GM12878 (cell line): ENCODE data around the gene PPHLN1. TPM values are rescaled to one million over a fixed set of nuclear protein-coding genes. Genes with fewer than 3 reads are reported as not detected.

Source experiments
- ATAC-seq: fragments of 200-7000 bp; cut with Tn5 transposase; 3 replicates; pipeline ENCODE4 v1.9.1; 2020; ENCODE audit warnings: mild to moderate bottlenecking, moderate library complexity
- BruUV-seq: library from RNA; stranded (reverse); fragments of 400-500 nt; replicated peaks from 2 replicates; lab custom pipeline; 2021; lab: Mats Ljungman, UMichigan
- CTCF ChIA-PET: fragments of 300-600 bp; sonication (Branson Sonifier 250); formaldehyde crosslinking; extraction: SDS; loops from one replicate; lab custom pipeline; 2021; ENCODE audit warnings: inconsistent platforms; lab: Yijun Ruan, JAX
- POLR2A ChIA-PET: fragments of 350-600 bp; formaldehyde crosslinking; extraction: SDS; loops from one replicate; lab custom pipeline; 2021; ENCODE audit warnings: inconsistent platforms; lab: Charles Lee
- RAD21 ChIA-PET: fragments of 300-600 bp; sonication (Branson Sonifier 250); formaldehyde crosslinking; loops from one replicate; lab custom pipeline; 2023; ENCODE audit warnings: antibody characterized with exemption; ENCODE audit not compliant: unreplicated experiment; lab: Charles Lee
- SMC1A ChIA-PET: fragments of 300-600 bp; sonication (Branson Sonifier 250); formaldehyde crosslinking; loops from one replicate; lab custom pipeline; 2023; ENCODE audit not compliant: unreplicated experiment, uncharacterized antibody; lab: Charles Lee
- DNase-seq: peaks from one replicate; pipeline ENCODE4 v3.0.0-alpha.2; 2011; ENCODE audit warnings: low read depth, low spot score
- FAIRE-seq: peaks from 3 replicates; lab custom pipeline; 2011; peaks lifted over from hg19 to GRCh38; lab: Jason Lieb, UNC
- H2AFZ ChIP-seq: 2 replicates; pipeline ENCODE4 v1.6.0; 2011; ENCODE audit warnings: low read depth, low read length, control low read depth; ENCODE audit not compliant: control insufficient read depth
- H3K27ac ChIP-seq: 2 replicates; pipeline ENCODE4 v1.5.1; 2011; ENCODE audit warnings: control low read depth; ENCODE audit not compliant: control insufficient read depth, insufficient read depth
- H3K27me3 ChIP-seq, 2 experiments: replicated peaks in 1 of 2; 2 replicates each; pipeline versions ENCODE4 v1.6.0 to v1.6.1; 2011; ENCODE audit warnings: low read length in 1 of 2; ENCODE audit not compliant: control insufficient read depth in 2 of 2, insufficient read depth in 2 of 2
- H3K36me3 ChIP-seq, 2 experiments: 2 replicates each; pipeline ENCODE4 v1.5.1; 2011; ENCODE audit warnings: low read length in 1 of 2; ENCODE audit not compliant: control insufficient read depth in 2 of 2, insufficient read depth in 2 of 2
- H3K4me1 ChIP-seq: 2 replicates; pipeline ENCODE4 v1.6.1; 2011; ENCODE audit warnings: mild to moderate bottlenecking, low read length, moderate library complexity, mixed read lengths; ENCODE audit not compliant: control insufficient read depth, insufficient read depth
- H3K4me2 ChIP-seq: 2 replicates; pipeline ENCODE4 v1.6.0; 2011; ENCODE audit warnings: control low read depth; ENCODE audit not compliant: control insufficient read depth, insufficient read depth
- H3K4me3 ChIP-seq: fragments of 200-600 bp; sonication (generic); 2 replicates; pipeline ENCODE4 v1.5.1; 2016
- H3K79me2 ChIP-seq: 2 replicates; pipeline ENCODE4 v1.6.0; 2011; ENCODE audit warnings: low read length; ENCODE audit not compliant: control insufficient read depth, insufficient read depth
- H3K9ac ChIP-seq: 2 replicates; pipeline ENCODE4 v1.8.0; 2011; ENCODE audit warnings: low read length, control low read depth, mixed read lengths; ENCODE audit not compliant: control insufficient read depth, insufficient read depth
- H3K9me3 ChIP-seq: replicated peaks from 3 replicates; pipeline ENCODE4 v1.5.1; 2011; ENCODE audit warnings: mild to moderate bottlenecking, low read length; ENCODE audit not compliant: control insufficient read depth, insufficient read depth
- H4K20me1 ChIP-seq: 2 replicates; pipeline ENCODE4 v1.6.0; 2011; ENCODE audit not compliant: control insufficient read depth, insufficient read depth
- CHD1 ChIP-seq: IDR thresholded peaks from 2 replicates; pipeline ENCODE4 v1.6.1; 2012; ENCODE audit warnings: low read depth, low read length, improper control_type of control experiment
- EP300 ChIP-seq, 2 experiments: fragments of 150-350 bp in 1 of 2; IDR thresholded peaks; 2 replicates each; pipeline ENCODE4 v1.6.1; 2011 to 2012; ENCODE audit warnings: low read depth in 2 of 2, low read length in 2 of 2, borderline replicate concordance in 1 of 2, improper control_type of control experiment in 1 of 2, inconsistent platforms in 1 of 2; ENCODE audit not compliant: control insufficient read depth in 1 of 2
- IKZF2 ChIP-seq, 2 experiments: fragments of 450-650 bp; IDR thresholded peaks; 2 replicates each; pipeline ENCODE4 v1.6.1; 2017; ENCODE audit warnings: mild to moderate bottlenecking in 2 of 2, moderate library complexity in 2 of 2
- JUNB ChIP-seq: IDR thresholded peaks from 2 replicates; pipeline ENCODE4 v1.6.1; 2016; ENCODE audit warnings: antibody characterized with exemption, mild to moderate bottlenecking
- NR2C1 ChIP-seq: fragments of 450-650 bp; IDR thresholded peaks from 2 replicates; pipeline ENCODE4 v1.6.1; 2017; ENCODE audit warnings: antibody characterized with exemption, mild to moderate bottlenecking, moderate library complexity
- RAD21 ChIP-seq: IDR thresholded peaks from 2 replicates; pipeline ENCODE4 v1.6.1; 2011; ENCODE audit warnings: mild to moderate bottlenecking, low read depth, low read length, moderate library complexity; ENCODE audit not compliant: insufficient read depth
- RUNX3 ChIP-seq: IDR thresholded peaks from 2 replicates; pipeline ENCODE4 v1.6.1; 2012; ENCODE audit warnings: low read length, inconsistent platforms
- SPI1 ChIP-seq: IDR thresholded peaks from 2 replicates; pipeline ENCODE4 v1.6.1; 2011; ENCODE audit warnings: low read depth, mild to moderate bottlenecking, low read length, moderate library complexity, borderline replicate concordance; ENCODE audit not compliant: insufficient read depth
- ZNF384 ChIP-seq: IDR thresholded peaks from 2 replicates; pipeline ENCODE4 v1.6.1; 2012; ENCODE audit warnings: low read depth, mild to moderate bottlenecking, low read length, improper control_type of control experiment, borderline replicate concordance
- WGBS: methylation state at CpG from one replicate; pipeline ENCODE4 v1.1.6; 2016; ENCODE audit warnings: low lambda C conversion rate; ENCODE audit not compliant: insufficient replicate concordance, insufficient coverage; ENCODE audit errors: missing lambda C conversion rate; 5-methylcytosine and 5-hydroxymethylcytosine counted together
- in situ Hi-C: fragments of 300-500 bp; cut with MboI; formaldehyde crosslinking; loops from 9 replicates; pipeline ENCODE4 v1.14.3; 2018; ENCODE audit warnings: mixed read lengths
- intact Hi-C: fragments of 100-400 bp; cut with micrococcal nuclease; formaldehyde crosslinking; loops from one replicate; pipeline ENCODE4 v1.14.2; 2022; ENCODE audit not compliant: unreplicated experiment
- polyA plus RNA-seq, 11 experiments: library from polyadenylated mRNA; depleted of rRNA in 4 of 11; unstranded in 6 of 11; stranded (reverse) in 5 of 11; fragments of >200 nt; fragmentation: Nextera tagmentation in 4 of 11; fragmentation: Illumina TruSeq in 1 of 11; extraction: Ambion mirVana in 4 of 11; extraction: Trizol in 1 of 11; gene quantifications; 1 replicate in 1 of 11; 2 replicates in 10 of 11; pipeline versions ENCODE4 v1.2.1 to v1.2.3, GENCODE V29; 2011 to 2016; ENCODE audit warnings: inconsistent platforms in 2 of 11, missing spikeins in 2 of 11, low read depth in 1 of 11
- total RNA-seq, 4 experiments: library from RNA; depleted of rRNA in 3 of 4; stranded (reverse); fragments of >200 nt in 3 of 4; fragmentation: Illumina TruSeq in 1 of 4; extraction: Trizol in 1 of 4; gene quantifications; 2 replicates each; pipeline versions ENCODE4 v1.2.1 to v1.2.3, GENCODE V29; 2013 to 2021
- TF ChIP-seq, protein P1 (sequence below), 3 experiments: IDR thresholded peaks in 2 of 3; conservative IDR thresholded peaks in 1 of 3; 2 replicates each; pipeline ENCODE4 v1.5.1; 2011; ENCODE audit warnings: low read depth in 3 of 3, low read length in 3 of 3, mild to moderate bottlenecking in 3 of 3, control low read depth in 2 of 3, moderate library complexity in 2 of 3, inconsistent platforms in 1 of 3, mixed read lengths in 1 of 3; ENCODE audit not compliant: control insufficient read depth in 2 of 3, insufficient read depth in 1 of 3; ENCODE audit errors: extremely low read depth in 1 of 3

The PPHLN1 gene
- total and polyA plus RNA-seq, 10 of the 15 experiments (the other 5 are each of a cell fraction or from before 2014, with no cell fraction given): 73.6 to 117 (median 92.1) TPM

DNA sequence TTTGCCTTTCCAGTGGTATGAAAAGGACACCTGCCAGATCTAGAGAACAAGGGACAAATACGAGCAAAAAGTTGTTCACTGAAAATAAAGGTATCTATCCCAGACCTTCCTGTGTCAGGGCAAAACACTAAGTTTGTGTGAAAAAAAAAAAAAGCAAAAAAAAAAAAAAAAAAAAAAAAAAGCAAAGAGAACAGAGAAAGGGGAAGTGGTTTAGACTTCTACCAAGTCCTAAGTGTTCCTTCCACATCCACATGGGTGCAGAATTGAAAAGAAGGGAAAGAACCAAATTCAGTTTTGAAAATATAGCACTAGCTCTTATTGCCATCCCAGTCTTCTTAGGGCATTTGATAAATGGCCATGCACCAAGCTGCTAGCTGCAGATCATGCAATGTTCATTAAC, 41.8 kb upstream of the PPHLN1 start:
- no peaks in the 10 kb centered on the region for H3K36me3 ChIP-seq
- TF ChIP-seq JUNB: no peak
- no peak for TF ChIP-seq CHD1
- TF ChIP-seq IKZF2 (IDR thresholded peaks at IDR 0.05): 0 out of 4 replicates have a peak, but pooled peaks of 1 of the 2 experiments have one; percentile 33
- no peak for TF ChIP-seq NR2C1
- 0 out of 2 replicates have a peak, but pooled peaks have one; percentile 1 for TF ChIP-seq RAD21
- TF ChIP-seq, protein P1, sequence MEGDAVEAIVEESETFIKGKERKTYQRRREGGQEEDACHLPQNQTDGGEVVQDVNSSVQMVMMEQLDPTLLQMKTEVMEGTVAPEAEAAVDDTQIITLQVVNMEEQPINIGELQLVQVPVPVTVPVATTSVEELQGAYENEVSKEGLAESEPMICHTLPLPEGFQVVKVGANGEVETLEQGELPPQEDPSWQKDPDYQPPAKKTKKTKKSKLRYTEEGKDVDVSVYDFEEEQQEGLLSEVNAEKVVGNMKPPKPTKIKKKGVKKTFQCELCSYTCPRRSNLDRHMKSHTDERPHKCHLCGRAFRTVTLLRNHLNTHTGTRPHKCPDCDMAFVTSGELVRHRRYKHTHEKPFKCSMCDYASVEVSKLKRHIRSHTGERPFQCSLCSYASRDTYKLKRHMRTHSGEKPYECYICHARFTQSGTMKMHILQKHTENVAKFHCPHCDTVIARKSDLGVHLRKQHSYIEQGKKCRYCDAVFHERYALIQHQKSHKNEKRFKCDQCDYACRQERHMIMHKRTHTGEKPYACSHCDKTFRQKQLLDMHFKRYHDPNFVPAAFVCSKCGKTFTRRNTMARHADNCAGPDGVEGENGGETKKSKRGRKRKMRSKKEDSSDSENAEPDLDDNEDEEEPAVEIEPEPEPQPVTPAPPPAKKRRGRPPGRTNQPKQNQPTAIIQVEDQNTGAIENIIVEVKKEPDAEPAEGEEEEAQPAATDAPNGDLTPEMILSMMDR (IDR thresholded peaks at IDR 0.05 in 2 of 3, conservative IDR thresholded peaks at IDR 0.05 in 1 of 3; ENCODE audit: control insufficient read depth in 2 of 3, extremely low read depth in 1 of 3, insufficient read depth in 1 of 3, low read depth in 3 of 3, low read length in 3 of 3): peak in 1 of 3 experiments; percentile 3; a peak in 1 of 6 replicates
- TF ChIP-seq SPI1: peak; percentile 88
- TF ChIP-seq ZNF384: peak; percentile 98
- peak; percentile 60 for TF ChIP-seq RUNX3
- 0 out of 4 replicates have a peak, but pooled peaks of 1 of the 2 experiments have one; percentile 12 for TF ChIP-seq EP300 (IDR thresholded peaks at IDR 0.05; ENCODE audit: borderline replicate concordance in 1 of 2, control insufficient read depth in 1 of 2, low read depth in 2 of 2, low read length in 2 of 2)
- BruUV-seq: no TSS peak
- no peak overlapping the region for H2AFZ ChIP-seq
- peaks cover 3% of the 10 kb centered on the region; the same call in 1 of the 2 replicates for H3K4me1 ChIP-seq
- ChIA-PET SMC1A (interaction anchor here (1.0 to 2.0 kb wide), 3 partner anchors 15 to 50 kb away, joined by 4 to 10 read pairs (median 5); no protein-coding TSS in a partner anchor), CTCF (interaction anchor here (0.9 kb wide), 1 partner anchor 47 kb away, joined by 4 read pairs; no protein-coding TSS in a partner anchor), POLR2A (interaction anchor here (0.7 kb wide), 1 partner anchor 929 kb away, joined by 5 read pairs; no protein-coding TSS in a partner anchor), RAD21 (interaction anchor here (0.7 kb wide), 1 partner anchor 198 kb away, joined by 3 read pairs; no protein-coding TSS in a partner anchor)
- no peaks in the 10 kb centered on the region for H3K9me3 ChIP-seq
- WGBS: 31% methylated on average over 1 of the region's 1 CpG
- H4K20me1 ChIP-seq: no peaks in the 10 kb centered on the region
- intact Hi-C loops (no loop called here), in situ Hi-C loops (no loop called here)
- FAIRE-seq (no peak), DNase-seq (no peak), ATAC-seq (peak; percentile 43; the same call in 2 of the 3 replicates)
- H3K4me3 ChIP-seq: no peak overlapping the region
- H3K27me3 ChIP-seq: no peaks in the 10 kb centered on the region
- H3K79me2 ChIP-seq: no peaks in the 10 kb centered on the region
- H3K27ac ChIP-seq: no peak overlapping the region
- H3K4me2 ChIP-seq: no peak overlapping the region
- H3K9ac ChIP-seq: no peak overlapping the region
